Neuronal stem cell (in vitro differentiated cells): Measurements from ENCODE around the gene TRIM39.

Experiments
- DNase-seq: peaks from one replicate; pipeline ENCODE4 v3.0.0-alpha.2; 2013; ENCODE audit warnings: low spot score
- H2AFZ ChIP-seq: one replicate; pipeline ENCODE4 v1.6.1; 2013; ENCODE audit warnings: mild to moderate bottlenecking, low read length, inconsistent platforms
- H2AK5ac ChIP-seq: 2 replicates; pipeline ENCODE4 v1.6.1; 2013; ENCODE audit warnings: low read depth, mild to moderate bottlenecking, inconsistent platforms, low read length, moderate library complexity, mixed read lengths
- H2BK120ac ChIP-seq: 2 replicates; pipeline ENCODE4 v1.6.1; 2013; ENCODE audit warnings: low read depth, mild to moderate bottlenecking, inconsistent platforms, low read length, moderate library complexity, mixed read lengths
- H2BK12ac ChIP-seq: one replicate; pipeline ENCODE4 v1.6.1; 2013; ENCODE audit warnings: low read length, inconsistent platforms
- H2BK15ac ChIP-seq: 2 replicates; pipeline ENCODE4 v1.6.1; 2013; ENCODE audit warnings: mild to moderate bottlenecking, low read length, inconsistent platforms, mixed read lengths
- H2BK5ac ChIP-seq: one replicate; pipeline ENCODE4 v1.6.1; 2013; ENCODE audit warnings: inconsistent platforms, mild to moderate bottlenecking, low read length, moderate library complexity
- H3K14ac ChIP-seq: one replicate; pipeline ENCODE4 v1.6.1; 2013; ENCODE audit warnings: low read length, inconsistent platforms
- H3K18ac ChIP-seq: 2 replicates; pipeline ENCODE4 v1.6.1; 2013; ENCODE audit warnings: low read length, inconsistent platforms
- H3K23ac ChIP-seq: 2 replicates; pipeline ENCODE4 v1.6.1; 2013; ENCODE audit warnings: low read depth, mild to moderate bottlenecking, mixed read lengths, low read length, inconsistent platforms; ENCODE audit not compliant: poor library complexity
- H3K27ac ChIP-seq: replicated peaks from 3 replicates; pipeline ENCODE4 v1.5.1; 2013; ENCODE audit warnings: low read length, inconsistent platforms
- H3K27me3 ChIP-seq, 3 experiments: 2 replicates each; pipeline ENCODE4 v1.6.1; 2013; ENCODE audit warnings: low read length in 3 of 3, mild to moderate bottlenecking in 2 of 3, inconsistent platforms in 1 of 3, low read depth in 1 of 3, mixed read lengths in 1 of 3, moderate library complexity in 1 of 3; ENCODE audit not compliant: control insufficient read depth in 3 of 3, insufficient read depth in 3 of 3
- H3K36me3 ChIP-seq, 2 donors: replicated peaks in 1 of 2; 2 replicates each; pipeline ENCODE4 v1.6.1; 2013; ENCODE audit warnings: low read length in 2 of 2; ENCODE audit not compliant: control insufficient read depth in 2 of 2, insufficient read depth in 2 of 2
- H3K4ac ChIP-seq: 2 replicates; pipeline ENCODE4 v1.6.1; 2013; ENCODE audit warnings: inconsistent platforms, mild to moderate bottlenecking, low read length, moderate library complexity
- H3K4me1 ChIP-seq, 2 donors: 1 replicate in 1 of 2; 2 replicates in 1 of 2; pipeline ENCODE4 v1.6.1; 2013; ENCODE audit warnings: low read length in 2 of 2, low read depth in 1 of 2; ENCODE audit not compliant: control insufficient read depth in 2 of 2, insufficient read depth in 1 of 2
- H3K4me2 ChIP-seq: one replicate; pipeline ENCODE4 v1.6.1; 2013; ENCODE audit warnings: mild to moderate bottlenecking, low read length, inconsistent platforms; ENCODE audit not compliant: insufficient read depth, poor library complexity, severe bottlenecking
- H3K4me3 ChIP-seq, 2 donors: 2 replicates each; pipeline ENCODE4 v1.5.1; 2013; ENCODE audit warnings: low read length in 2 of 2, mild to moderate bottlenecking in 2 of 2, inconsistent platforms in 1 of 2, moderate library complexity in 1 of 2
- H3K79me1 ChIP-seq: one replicate; pipeline ENCODE4 v1.6.1; 2013; ENCODE audit warnings: low read depth, mild to moderate bottlenecking, inconsistent platforms, low read length, moderate library complexity
- H3K9ac ChIP-seq: one replicate; pipeline ENCODE4 v1.6.1; 2013; ENCODE audit warnings: mild to moderate bottlenecking, low read depth, low read length, inconsistent platforms; ENCODE audit not compliant: poor library complexity
- H3K9me3 ChIP-seq, 2 donors: replicated peaks in 1 of 2; 2 replicates each; pipeline versions ENCODE3 to v1.6.1; 2013; ENCODE audit warnings: low read length in 2 of 2, mild to moderate bottlenecking in 2 of 2, inconsistent platforms in 1 of 2, low read depth in 1 of 2, mixed read lengths in 1 of 2, moderate library complexity in 1 of 2; ENCODE audit not compliant: control insufficient read depth in 2 of 2, insufficient read depth in 1 of 2
- H4K8ac ChIP-seq: one replicate; pipeline ENCODE4 v1.6.1; 2013; ENCODE audit warnings: low read depth, mild to moderate bottlenecking, inconsistent platforms, low read length, moderate library complexity
- H4K91ac ChIP-seq: one replicate; pipeline ENCODE4 v1.6.1; 2013; ENCODE audit warnings: low read length, low read depth, mild to moderate bottlenecking, inconsistent platforms; ENCODE audit not compliant: poor library complexity
- WGBS, 2 donors: extraction: QIAGEN DNeasy Blood & Tissue Kit; methylation state at CpG; one replicate each; pipeline ENCODE4 v1.1.7; 2013; ENCODE audit warnings: missing lambda C conversion rate in 2 of 2, mixed read lengths in 1 of 2; ENCODE audit not compliant: insufficient read length in 2 of 2, insufficient replicate concordance in 1 of 2; ENCODE audit errors: extremely low coverage in 2 of 2; 5-methylcytosine and 5-hydroxymethylcytosine counted together

Gene TRIM39

DNA sequence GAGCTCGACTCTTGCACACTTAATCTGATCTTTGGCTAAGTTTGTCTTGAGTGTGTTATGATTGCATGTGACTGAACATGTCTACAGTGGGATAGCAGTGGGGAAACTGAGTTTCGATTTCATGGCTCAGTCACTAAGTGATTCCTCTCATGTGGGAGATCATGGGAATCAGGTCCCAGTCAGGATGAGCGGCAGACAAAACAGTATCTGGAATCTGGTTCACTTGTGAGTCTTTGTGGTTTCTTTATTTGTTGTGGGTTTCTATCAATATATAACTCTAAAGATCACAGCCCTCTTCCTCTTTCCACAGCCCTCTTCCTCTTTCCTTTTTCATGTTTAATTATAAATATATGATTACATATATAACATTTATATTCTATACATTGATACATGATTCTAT, 22.2 kb downstream of the TRIM39 start:
- no peak for DNase-seq
- H3K4me3 ChIP-seq = no peak overlapping the region
- H3K36me3 ChIP-seq = peaks cover 6 to 15% of the 10 kb centered on the region in 2 donors
- H3K27me3 ChIP-seq = no peaks in the 10 kb centered on the region
- no peak overlapping the region for H2BK12ac ChIP-seq
- no CpG with 5 or more reads among the region's 3 CpGs for WGBS, 2 donors
- no peak overlapping the region for H3K4ac ChIP-seq
- no peaks in the 10 kb centered on the region for H3K79me1 ChIP-seq
- H3K9me3 ChIP-seq = no peaks in the 10 kb centered on the region
- H4K91ac ChIP-seq = no peak overlapping the region
- no peak overlapping the region for H3K18ac ChIP-seq
- no peak overlapping the region for H2AFZ ChIP-seq
- H2BK120ac ChIP-seq = no peak overlapping the region
- no peak overlapping the region for H3K4me2 ChIP-seq
- no peak overlapping the region for H3K27ac ChIP-seq
- H3K4me1 ChIP-seq = peaks cover 2 to 4% of the 10 kb centered on the region in 2 donors
- H3K9ac ChIP-seq = no peak overlapping the region
- H3K14ac ChIP-seq = no peak overlapping the region
- H3K23ac ChIP-seq = no peak overlapping the region
- no peak overlapping the region for H2BK15ac ChIP-seq
- H4K8ac ChIP-seq = no peak overlapping the region
- no peak overlapping the region for H2AK5ac ChIP-seq
- no peak overlapping the region for H2BK5ac ChIP-seq

DNA sequence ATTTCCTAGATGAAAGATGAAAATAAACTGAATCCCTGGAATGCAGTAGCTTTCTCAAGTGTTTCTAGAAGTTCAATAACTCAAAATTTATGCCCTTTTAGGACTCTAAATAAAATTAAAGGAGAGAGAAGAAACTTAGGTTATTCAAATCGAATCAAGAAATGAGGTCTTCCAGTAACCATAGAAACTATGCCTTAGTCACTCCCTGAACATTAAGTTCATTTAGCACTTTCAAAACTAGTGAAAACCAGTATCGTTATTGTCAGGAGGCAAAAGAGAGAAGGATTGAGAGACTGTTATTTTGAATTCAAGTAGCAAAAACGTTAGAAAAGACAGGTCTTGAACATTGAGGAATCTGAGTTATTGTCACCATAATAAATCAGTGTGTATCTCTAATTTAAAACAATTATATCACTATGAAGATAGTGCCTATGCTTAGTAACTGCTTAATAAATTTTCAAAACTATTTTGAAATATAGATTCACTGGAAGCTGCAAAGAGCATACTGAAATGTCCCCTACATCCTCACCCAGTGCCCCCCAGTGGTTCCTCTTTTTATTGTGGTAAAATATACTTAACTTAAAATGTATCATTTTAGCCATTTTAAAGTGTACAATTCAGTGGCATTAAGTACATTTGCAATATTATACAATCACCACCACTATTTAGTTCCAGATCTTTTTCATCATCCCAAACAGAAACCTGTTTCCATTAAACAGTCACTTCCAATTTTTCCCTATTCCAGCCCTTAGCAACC, 22.9 kb downstream of the TRIM39 start:
- no peak overlapping the region for H2BK12ac ChIP-seq
- no peak overlapping the region for H3K18ac ChIP-seq
- H2AK5ac ChIP-seq = no peak overlapping the region
- H4K91ac ChIP-seq = no peak overlapping the region
- H2AFZ ChIP-seq = no peak overlapping the region
- H3K23ac ChIP-seq = no peak overlapping the region
- peaks cover 6 to 15% of the 10 kb centered on the region in 2 donors for H3K36me3 ChIP-seq
- no peak overlapping the region for H3K14ac ChIP-seq
- H3K27me3 ChIP-seq = no peaks in the 10 kb centered on the region
- no peak overlapping the region for H3K4me2 ChIP-seq
- no peaks in the 10 kb centered on the region for H3K9me3 ChIP-seq
- H3K4me1 ChIP-seq = peaks cover 2 to 4% of the 10 kb centered on the region in 2 donors
- H3K27ac ChIP-seq = no peak overlapping the region
- H2BK5ac ChIP-seq = no peak overlapping the region
- no peak overlapping the region for H4K8ac ChIP-seq
- no peak overlapping the region for H3K4me3 ChIP-seq
- no peak overlapping the region for H3K4ac ChIP-seq
- no peak overlapping the region for H2BK15ac ChIP-seq
- H2BK120ac ChIP-seq = no peak overlapping the region
- no peak for DNase-seq
- no CpG with 5 or more reads among the region's 3 CpGs for WGBS, 2 donors
- no peak overlapping the region for H3K9ac ChIP-seq
- H3K79me1 ChIP-seq = no peaks in the 10 kb centered on the region

DNA sequence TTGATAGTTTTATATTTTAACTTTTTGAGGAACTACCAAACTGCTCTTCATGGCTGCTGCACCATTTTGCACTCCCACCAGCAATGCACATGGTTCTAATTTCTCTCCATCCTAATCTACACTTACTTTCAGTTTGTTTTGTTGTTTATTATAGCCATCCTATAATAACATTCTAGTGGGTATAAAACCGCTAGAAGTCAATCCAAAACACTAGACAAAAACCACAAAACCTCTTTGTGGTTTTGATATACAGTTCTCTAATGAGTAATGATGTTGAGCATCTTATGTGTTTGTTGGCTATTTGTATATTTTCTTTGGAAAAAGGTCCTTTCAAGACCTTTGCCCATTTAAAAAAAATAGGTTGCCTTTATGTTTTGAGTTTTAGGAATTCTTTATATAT, 23.8 kb downstream of the TRIM39 start:
- Histone ChIP-seq H2BK120ac (no peak overlapping the region), H2AFZ (no peak overlapping the region), H3K27ac (no peak overlapping the region), H4K91ac (no peak overlapping the region), H3K4me1 (peaks cover 2 to 4% of the 10 kb centered on the region in 2 donors), H2BK5ac (no peak overlapping the region), H3K9ac (no peak overlapping the region), H3K4ac (no peak overlapping the region), H4K8ac (no peak overlapping the region), H3K9me3 (no peaks in the 10 kb centered on the region), H2BK15ac (no peak overlapping the region), H3K4me2 (no peak overlapping the region), H2BK12ac (no peak overlapping the region), H3K4me3 (no peak overlapping the region), H3K23ac (no peak overlapping the region), H2AK5ac (no peak overlapping the region), H3K36me3 (peaks cover 6 to 15% of the 10 kb centered on the region in 2 donors), H3K79me1 (no peaks in the 10 kb centered on the region), H3K18ac (no peak overlapping the region), H3K14ac (no peak overlapping the region), H3K27me3 (peaks cover 0 to 9% (median 0%) of the 10 kb centered on the region in 3 experiments)
- WGBS, 2 donors = no CpG with 5 or more reads among the region's 1 CpG
- DNase-seq = no peak

DNA sequence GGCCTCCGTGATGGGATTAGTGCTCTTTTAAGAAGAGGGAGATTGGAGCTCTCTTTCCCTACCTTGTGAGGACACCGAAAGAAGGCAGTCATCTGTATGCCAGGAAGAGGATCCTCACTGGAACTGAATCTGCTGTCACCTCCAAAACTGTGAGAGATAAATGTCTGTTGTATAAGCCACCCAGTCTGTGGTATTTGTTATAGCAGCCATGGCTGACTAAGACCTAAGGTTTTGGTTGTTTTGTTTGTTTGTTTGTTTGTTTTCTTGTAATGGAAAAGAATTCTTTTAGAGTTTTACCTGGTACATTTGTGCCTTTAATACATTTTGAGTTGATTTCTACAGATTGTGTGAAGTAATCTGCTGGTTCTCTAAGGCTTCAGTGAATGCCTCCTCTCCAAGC, 25.8 kb downstream of the TRIM39 start:
- Histone ChIP-seq H3K36me3 (peaks cover 0 to 1% of the 10 kb centered on the region in 2 donors), H3K27ac (no peak overlapping the region), H4K8ac (no peak overlapping the region), H2BK12ac (no peak overlapping the region), H3K14ac (no peak overlapping the region), H4K91ac (no peak overlapping the region), H3K23ac (no peak overlapping the region), H2BK120ac (no peak overlapping the region), H3K4me2 (no peak overlapping the region), H3K9me3 (no peaks in the 10 kb centered on the region), H3K4ac (no peak overlapping the region), H2BK15ac (no peak overlapping the region), H3K4me3 (no peak overlapping the region), H2AK5ac (no peak overlapping the region), H3K18ac (no peak overlapping the region), H2AFZ (no peak overlapping the region), H3K4me1 (no peaks in the 10 kb centered on the region), H3K79me1 (no peaks in the 10 kb centered on the region), H3K27me3 (peaks cover 0 to 21% (median 0%) of the 10 kb centered on the region in 3 experiments), H2BK5ac (no peak overlapping the region), H3K9ac (no peak overlapping the region)
- no peak for DNase-seq
- WGBS, 2 donors = no CpG with 5 or more reads among the region's 2 CpGs
